DOHH2 (cell line): ENCODE measurements around the gene SLC39A11.

Source experiments
- H3F3A ChIP-seq: fragments of 200-600 bp; sonication (generic), shearing (Covaris generic); 2 replicates; pipeline ENCODE4 v1.6.0; 2016; ENCODE audit warnings: antibody characterized with exemption, mild to moderate bottlenecking; ENCODE audit not compliant: control insufficient read depth, insufficient read depth
- H3K27ac ChIP-seq: fragments of 200-600 bp; sonication (generic); 2 replicates; pipeline ENCODE4 v1.5.1; 2014; ENCODE audit warnings: low read depth, mild to moderate bottlenecking, low read length, moderate library complexity
- H3K27me3 ChIP-seq: fragments of 200-600 bp; sonication (generic); 2 replicates; pipeline ENCODE4 v1.6.1; 2014; ENCODE audit warnings: mild to moderate bottlenecking, low read length, mixed read lengths; ENCODE audit not compliant: control insufficient read depth
- H3K36me3 ChIP-seq: fragments of 200-600 bp; sonication (generic); 2 replicates; pipeline ENCODE4 v1.6.1; 2014; ENCODE audit warnings: mild to moderate bottlenecking, low read length, moderate library complexity, mixed read lengths; ENCODE audit not compliant: control insufficient read depth
- H3K4me1 ChIP-seq: fragments of 200-600 bp; sonication (generic); 2 replicates; pipeline ENCODE4 v1.6.1; 2014; ENCODE audit warnings: mild to moderate bottlenecking, low read length, mixed read lengths; ENCODE audit not compliant: control insufficient read depth
- H3K4me2 ChIP-seq: fragments of 200-600 bp; sonication (generic); 2 replicates; pipeline ENCODE4 v1.6.0; 2014; ENCODE audit warnings: mild to moderate bottlenecking, low read length, moderate library complexity
- H3K4me3 ChIP-seq: fragments of 200-600 bp; sonication (generic); 2 replicates; pipeline ENCODE4 v1.5.1; 2014; ENCODE audit warnings: mild to moderate bottlenecking, low read length, mixed read lengths
- H3K79me2 ChIP-seq: fragments of 200-600 bp; sonication (generic); 2 replicates; pipeline ENCODE4 v1.6.1; 2014; ENCODE audit warnings: mild to moderate bottlenecking, low read length, mixed read lengths; ENCODE audit not compliant: control insufficient read depth
- H3K9me2 ChIP-seq: fragments of 200-600 bp; sonication (generic); replicated peaks from 2 replicates; pipeline ENCODE4 v1.6.1; 2014; ENCODE audit warnings: mild to moderate bottlenecking, low read length, mixed read lengths; ENCODE audit not compliant: control insufficient read depth
- H3K9me3 ChIP-seq: fragments of 200-600 bp; sonication (generic); 2 replicates; pipeline ENCODE4 v1.6.1; 2014; ENCODE audit warnings: antibody characterized with exemption, low read length, mixed read lengths; ENCODE audit not compliant: control insufficient read depth, insufficient read depth
- H4K20me1 ChIP-seq: fragments of 200-600 bp; sonication (generic); 2 replicates; pipeline ENCODE4 v1.6.0; 2014; ENCODE audit warnings: low read depth, mild to moderate bottlenecking, antibody characterized with exemption, low read length, moderate library complexity; ENCODE audit not compliant: control insufficient read depth, insufficient read depth
- EZH2phosphoT487 ChIP-seq: fragments of 200-600 bp; sonication (generic); IDR thresholded peaks from 2 replicates; pipeline ENCODE4 v1.6.1; 2017; ENCODE audit warnings: borderline replicate concordance, mild to moderate bottlenecking, antibody characterized with exemption, low read length, moderate library complexity, mixed read lengths
- TF ChIP-seq, protein P1 (sequence below): fragments of 200-600 bp; sonication (generic); IDR thresholded peaks from one replicate; pipeline ENCODE4 v1.5.1; 2014; ENCODE audit warnings: antibody characterized with exemption, mild to moderate bottlenecking, low read depth, low read length; ENCODE audit not compliant: poor library complexity, severe bottlenecking

The SLC39A11 gene

DNA sequence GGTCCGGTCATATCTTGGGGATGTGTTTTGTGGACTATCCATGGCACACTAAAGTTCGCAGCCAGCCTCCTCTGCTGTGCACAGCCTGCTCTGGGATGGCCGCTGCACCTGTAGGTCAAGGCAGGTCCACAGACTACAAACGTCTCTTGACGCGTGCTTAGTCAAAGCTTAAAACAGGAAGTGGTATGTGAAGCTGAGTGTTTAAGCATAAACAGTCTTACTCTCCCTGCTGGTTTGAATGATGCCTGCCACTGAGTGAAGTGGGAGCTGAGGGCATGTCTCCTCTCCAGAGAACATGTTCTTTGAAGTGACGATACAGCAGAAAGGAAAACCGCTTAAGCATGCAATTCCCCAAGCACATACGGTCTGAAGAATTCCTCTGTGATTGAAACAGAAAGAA is 365.6 kb downstream of the SLC39A11 start:
- peaks cover 5% of the 10 kb centered on the region; the same call in 1 of the 2 replicates for H3F3A ChIP-seq
- H3K4me1 ChIP-seq, result peaks cover 17% of the 10 kb centered on the region
- no peaks in the 10 kb centered on the region for H3K79me2 ChIP-seq
- H3K4me2 ChIP-seq, result peak overlapping the region; percentile 68
- H4K20me1 ChIP-seq, result no peaks in the 10 kb centered on the region
- no peaks in the 10 kb centered on the region for H3K36me3 ChIP-seq
- peak overlapping the region; percentile 51 for H3K4me3 ChIP-seq
- no peaks in the 10 kb centered on the region for H3K9me2 ChIP-seq
- H3K27me3 ChIP-seq, result no peaks in the 10 kb centered on the region
- no peaks in the 10 kb centered on the region for H3K9me3 ChIP-seq
- no peak for TF ChIP-seq EZH2phosphoT487
- TF ChIP-seq, protein P1, sequence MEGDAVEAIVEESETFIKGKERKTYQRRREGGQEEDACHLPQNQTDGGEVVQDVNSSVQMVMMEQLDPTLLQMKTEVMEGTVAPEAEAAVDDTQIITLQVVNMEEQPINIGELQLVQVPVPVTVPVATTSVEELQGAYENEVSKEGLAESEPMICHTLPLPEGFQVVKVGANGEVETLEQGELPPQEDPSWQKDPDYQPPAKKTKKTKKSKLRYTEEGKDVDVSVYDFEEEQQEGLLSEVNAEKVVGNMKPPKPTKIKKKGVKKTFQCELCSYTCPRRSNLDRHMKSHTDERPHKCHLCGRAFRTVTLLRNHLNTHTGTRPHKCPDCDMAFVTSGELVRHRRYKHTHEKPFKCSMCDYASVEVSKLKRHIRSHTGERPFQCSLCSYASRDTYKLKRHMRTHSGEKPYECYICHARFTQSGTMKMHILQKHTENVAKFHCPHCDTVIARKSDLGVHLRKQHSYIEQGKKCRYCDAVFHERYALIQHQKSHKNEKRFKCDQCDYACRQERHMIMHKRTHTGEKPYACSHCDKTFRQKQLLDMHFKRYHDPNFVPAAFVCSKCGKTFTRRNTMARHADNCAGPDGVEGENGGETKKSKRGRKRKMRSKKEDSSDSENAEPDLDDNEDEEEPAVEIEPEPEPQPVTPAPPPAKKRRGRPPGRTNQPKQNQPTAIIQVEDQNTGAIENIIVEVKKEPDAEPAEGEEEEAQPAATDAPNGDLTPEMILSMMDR, result no peak
- no peak overlapping the region for H3K27ac ChIP-seq

DNA sequence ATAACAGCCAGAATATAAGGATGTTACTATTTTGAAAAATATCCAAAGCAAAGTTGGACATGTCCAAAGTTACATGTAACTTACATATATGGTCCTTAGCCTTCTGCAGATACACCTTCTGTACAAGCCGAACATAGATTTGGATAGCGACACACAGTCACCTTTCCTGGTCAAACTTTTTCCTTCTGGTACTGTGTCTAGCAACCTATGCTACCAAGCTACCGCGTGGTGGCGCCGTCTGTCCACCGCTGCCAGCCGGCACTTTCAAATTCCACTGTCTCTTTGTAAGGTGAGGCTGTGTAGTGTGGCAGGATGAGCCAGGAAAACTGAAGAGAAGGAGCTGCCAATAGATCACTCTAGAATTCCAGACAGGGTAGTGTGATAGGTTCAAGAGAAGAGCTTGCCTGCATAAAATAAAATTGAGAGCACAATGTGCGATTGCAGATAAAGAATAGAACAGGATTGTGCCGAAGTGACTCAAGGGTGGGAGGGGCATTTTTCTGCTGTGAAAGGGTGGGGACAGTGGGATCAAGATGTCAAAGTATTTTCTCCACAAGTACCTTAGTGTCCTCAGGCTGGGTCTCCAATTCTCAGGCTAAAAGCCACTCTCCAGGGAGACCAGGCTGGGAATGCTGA is 366.9 kb downstream of the SLC39A11 start:
- Histone ChIP-seq H3K36me3 (no peaks in the 10 kb centered on the region), H3K27ac (no peak overlapping the region), H3K9me2 (no peaks in the 10 kb centered on the region), H3K79me2 (no peaks in the 10 kb centered on the region), H3K4me3 (no peak overlapping the region), H3K9me3 (no peaks in the 10 kb centered on the region), H4K20me1 (no peaks in the 10 kb centered on the region), H3K4me1 (peaks cover 17% of the 10 kb centered on the region), H3K27me3 (no peaks in the 10 kb centered on the region), H3K4me2 (no peak overlapping the region), H3F3A (peaks cover 5% of the 10 kb centered on the region; the same call in 1 of the 2 replicates)
- TF ChIP-seq, protein P1, result peak; percentile 98
- TF ChIP-seq EZH2phosphoT487, result no peak

DNA sequence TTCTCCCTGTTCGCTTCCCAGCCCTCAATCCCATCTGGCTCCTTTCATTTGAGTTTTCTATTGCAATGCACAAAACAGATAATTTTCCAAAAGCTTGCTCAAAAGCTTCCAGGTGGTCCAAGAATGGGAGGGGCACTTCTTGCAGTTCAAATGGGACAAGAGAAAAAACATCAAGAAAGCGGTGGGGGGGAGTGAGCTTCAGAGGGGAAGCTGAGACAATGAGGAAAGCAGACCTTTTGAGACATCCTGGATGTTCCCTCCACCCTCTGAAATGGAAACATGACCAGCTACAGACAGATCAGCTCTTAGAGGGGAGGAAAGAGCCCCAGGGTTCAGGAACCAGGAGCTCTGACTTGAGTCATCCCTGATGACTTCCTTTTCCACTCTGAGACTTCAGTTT is 368.2 kb downstream of the SLC39A11 start:
- Histone ChIP-seq H3K4me3 (no peak overlapping the region), H3K27me3 (no peaks in the 10 kb centered on the region), H3F3A (peaks cover 5% of the 10 kb centered on the region; the same call in 1 of the 2 replicates), H3K9me2 (no peaks in the 10 kb centered on the region), H4K20me1 (no peaks in the 10 kb centered on the region), H3K4me2 (no peak overlapping the region), H3K27ac (no peak overlapping the region), H3K4me1 (peaks cover 17% of the 10 kb centered on the region), H3K9me3 (no peaks in the 10 kb centered on the region), H3K79me2 (no peaks in the 10 kb centered on the region), H3K36me3 (no peaks in the 10 kb centered on the region)
- TF ChIP-seq, protein P1, result no peak
- no peak for TF ChIP-seq EZH2phosphoT487
